Measurements from ENCODE around the gene EXD3.
"Not testable (repeated sequence)": the region's sequence is repeated elsewhere in the genome, so short reads cannot be mapped to it uniquely, and the experiment has no call there.

Gene EXD3

DNA sequence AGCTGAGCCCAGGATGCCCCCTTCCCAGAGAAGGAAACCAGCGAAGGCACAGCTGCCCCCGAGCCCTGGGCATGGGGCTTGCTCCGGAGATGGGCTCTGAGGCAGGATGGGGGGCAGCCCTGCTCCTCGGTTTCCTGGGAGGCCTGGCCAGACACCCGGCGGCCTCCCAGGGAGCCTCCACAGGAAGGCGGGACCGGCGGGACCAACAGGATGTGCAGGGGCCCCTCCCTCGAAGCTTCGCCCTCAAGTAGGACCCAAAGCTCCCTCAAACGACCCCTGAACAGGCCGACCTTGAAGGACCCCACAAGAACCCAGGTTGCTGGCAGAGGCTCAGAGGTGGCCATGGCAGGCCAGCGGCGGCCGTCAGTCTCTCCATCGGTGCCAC lies 11.7 kb downstream of the EXD3 start:
- no peak for DNase-seq (ENCODE audit: low spot score)

DNA sequence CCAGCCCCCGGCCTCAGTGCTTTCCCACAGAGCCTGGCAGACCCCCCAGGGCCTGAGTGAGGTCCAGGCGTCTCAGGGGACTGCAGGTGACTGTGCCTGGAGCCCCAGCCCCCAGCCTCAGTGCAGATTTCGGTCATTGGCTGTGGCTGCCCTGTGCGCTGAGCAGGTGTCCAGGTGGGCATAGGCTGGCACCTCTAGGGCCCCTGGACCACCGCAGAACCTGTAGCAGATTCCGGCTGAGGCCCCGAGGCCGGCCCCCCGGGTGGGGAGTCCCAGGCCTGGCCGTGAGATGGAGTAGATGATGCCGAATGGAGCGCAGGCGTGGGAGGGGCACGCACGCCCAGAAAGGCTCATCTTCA lies 12.1 kb downstream of the EXD3 start:
- no peak for DNase-seq (ENCODE audit: low spot score)

DNA sequence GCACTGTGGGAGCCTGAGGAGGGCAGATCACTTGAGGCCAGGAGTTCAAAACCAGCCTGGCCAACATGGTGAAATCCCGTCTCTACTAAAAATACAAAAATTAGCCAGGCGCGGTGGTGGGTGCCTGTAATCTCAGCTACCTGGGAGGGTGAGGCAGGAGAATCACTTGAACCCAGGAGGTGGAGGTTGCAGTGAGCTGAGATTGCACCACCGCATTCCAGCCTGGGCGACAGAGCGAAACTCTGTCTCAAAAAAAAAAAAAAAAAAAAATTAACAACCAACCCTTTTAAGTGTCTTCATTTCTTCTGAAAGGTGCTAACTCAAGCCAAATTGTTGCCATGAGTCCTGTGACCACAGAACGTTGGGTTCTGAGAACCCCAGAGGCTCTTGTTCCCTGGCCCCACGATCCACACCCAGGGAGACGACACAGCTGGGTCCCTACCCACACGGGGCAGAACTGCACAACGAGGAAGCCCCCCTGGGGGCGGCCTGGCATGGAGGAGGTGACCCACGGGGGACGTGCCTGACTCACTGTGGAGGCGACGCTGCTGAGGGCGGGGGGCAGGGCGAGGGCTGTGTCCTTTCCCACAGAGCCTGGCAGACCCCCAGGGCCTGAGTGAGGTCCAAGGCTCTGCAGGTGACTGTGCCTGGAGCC lies 12.6 kb downstream of the EXD3 start:
- not testable (repeated sequence) for DNase-seq (ENCODE audit: low spot score)

DNA sequence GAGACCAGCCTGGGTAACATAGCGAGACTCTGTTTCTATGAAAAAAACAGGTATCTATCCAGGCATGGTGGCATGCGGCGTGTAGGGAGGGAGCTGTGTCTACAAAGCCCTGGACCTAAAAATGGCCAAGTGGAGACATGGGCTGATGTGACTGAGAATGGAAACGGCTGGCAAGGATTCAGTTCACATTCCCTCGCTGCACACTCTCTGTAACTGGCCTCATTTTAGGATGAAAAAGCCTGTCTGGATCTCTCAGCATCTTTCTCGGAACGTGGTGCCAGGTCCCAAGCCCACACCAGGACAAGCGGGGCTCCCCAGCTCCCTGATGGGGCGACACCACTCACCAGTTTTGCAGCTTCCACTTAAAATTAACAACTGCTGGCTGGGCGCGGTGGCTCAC lies 13.4 kb downstream of the EXD3 start:
- DNase-seq (ENCODE audit: low spot score) = no peak

- no peak for DNase-seq (ENCODE audit: low spot score)
Observed at GRCh38 chr9:137408651-137409405, 14.1 kb downstream of the EXD3 start.

- no peak for DNase-seq (ENCODE audit: low spot score)
Observed at GRCh38 chr9:137407590-137408300, 15.2 kb downstream of the EXD3 start.

GRCh38 chr9:137406876-137407589 lies 15.9 kb downstream of the EXD3 start:
- peak; percentile 66 for DNase-seq (ENCODE audit: low spot score)

GRCh38 chr9:137406085-137406760 lies 16.7 kb downstream of the EXD3 start:
- DNase-seq (ENCODE audit: low spot score) = no peak

DNA sequence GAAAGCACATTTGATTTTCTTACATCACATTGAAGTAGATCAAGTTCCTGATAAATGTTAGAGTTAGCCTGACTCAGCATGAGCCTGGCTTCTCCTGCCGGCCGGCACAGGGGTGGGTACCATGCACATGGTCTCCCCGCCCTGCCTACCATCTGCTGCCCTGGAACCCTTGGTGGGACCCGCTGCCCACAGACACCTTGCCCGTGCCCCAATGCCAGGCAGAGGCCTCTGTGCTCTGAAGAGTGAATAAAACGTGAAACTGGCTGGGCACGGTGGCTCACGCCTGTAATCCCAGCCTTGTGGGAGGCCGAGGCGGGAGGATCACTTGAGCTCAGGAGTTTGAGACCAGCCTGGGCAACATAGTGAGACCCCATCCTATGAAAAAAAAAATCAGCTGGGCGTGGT lies 17.3 kb downstream of the EXD3 start:
- no peak for DNase-seq (ENCODE audit: low spot score)

- DNase-seq (ENCODE audit: low spot score) = no peak
Observed at GRCh38 chr9:137404961-137405567, 17.9 kb downstream of the EXD3 start.

DNA sequence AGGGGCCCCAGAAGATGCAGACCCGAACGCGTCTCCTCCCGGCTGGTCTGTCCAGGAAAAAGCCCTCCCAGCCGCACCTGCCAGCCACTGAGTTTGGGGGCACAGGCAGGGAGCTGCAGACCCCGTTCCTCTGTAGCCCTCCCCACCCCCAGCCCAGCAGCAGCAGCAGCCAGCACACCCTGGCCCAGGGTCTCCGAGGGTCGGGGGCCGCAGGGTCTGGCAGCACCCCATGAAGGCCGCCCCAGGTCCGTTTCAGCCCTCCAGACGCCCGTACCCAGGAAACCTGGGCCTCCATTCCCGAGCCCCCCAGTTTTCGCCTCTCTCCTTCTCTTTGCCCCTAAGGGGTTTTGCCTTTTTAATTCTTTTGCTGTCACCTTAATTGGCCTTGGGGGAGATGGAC lies 19.7 kb downstream of the EXD3 start:
- DNase-seq (ENCODE audit: low spot score) = no peak

GRCh38 chr9:137402746-137403145 lies 20.2 kb downstream of the EXD3 start:
- DNase-seq (ENCODE audit: low spot score) = no peak

DNA sequence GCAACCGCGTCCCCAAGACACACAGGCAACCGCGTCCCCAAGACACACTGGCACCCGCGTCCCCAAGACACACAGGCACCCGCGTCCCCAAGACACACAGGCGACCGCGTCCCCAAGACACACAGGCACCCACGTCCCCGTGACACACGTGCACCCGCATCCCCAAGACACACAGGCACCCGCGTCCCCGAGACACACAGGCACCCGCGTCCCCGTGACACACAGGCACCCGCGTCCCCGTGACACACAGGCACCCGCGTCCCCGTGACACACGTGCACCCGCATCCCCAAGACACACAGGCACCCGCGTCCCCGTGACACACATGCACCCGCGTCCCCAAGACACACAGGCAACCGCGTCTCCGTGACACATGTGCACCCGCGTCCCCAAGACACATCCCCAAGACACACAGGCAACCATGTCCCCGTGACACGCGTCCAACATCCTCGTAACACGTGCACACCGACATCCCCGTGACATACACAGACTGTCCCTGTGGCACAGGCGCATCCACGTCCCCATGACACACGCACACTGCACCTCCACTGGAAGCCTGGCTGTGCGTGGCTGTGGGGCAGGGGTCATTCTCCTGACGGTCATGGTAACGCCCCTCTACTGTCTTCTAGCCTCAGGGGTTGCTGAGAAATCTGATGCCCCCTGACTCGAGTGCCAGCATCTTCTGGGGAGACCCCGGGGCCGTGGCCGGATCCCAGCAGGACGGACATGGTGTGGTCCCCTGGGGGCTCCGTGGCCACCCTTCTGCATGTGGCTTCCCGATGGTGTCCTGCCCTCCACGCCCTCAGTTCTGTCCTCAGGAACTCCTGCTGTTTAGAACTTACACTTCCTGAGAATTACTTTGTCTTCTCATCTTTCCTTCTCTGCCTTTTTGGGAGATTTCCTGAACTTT lies 24.1 kb downstream of the EXD3 start:
- DNase-seq (ENCODE audit: low spot score) = no peak

GRCh38 chr9:137397675-137398423 lies 25.1 kb downstream of the EXD3 start:
- DNase-seq (ENCODE audit: low spot score) = no peak

- DNase-seq (ENCODE audit: low spot score) = no peak
Observed at GRCh38 chr9:137396634-137397367, 26.2 kb downstream of the EXD3 start.

GRCh38 chr9:137396227-137396626 lies 26.7 kb downstream of the EXD3 start:
- DNase-seq (ENCODE audit: low spot score) = no peak

GRCh38 chr9:137395666-137396010 lies 27.3 kb downstream of the EXD3 start:
- DNase-seq (ENCODE audit: low spot score) = no peak

GRCh38 chr9:137394866-137395665 lies 27.9 kb downstream of the EXD3 start:
- no peak for DNase-seq (ENCODE audit: low spot score)

Measured in D341Med (cell line).